IPS-18a (cell line): ENCODE results near the gene VWA8.
"Not testable (repeated sequence)": the region's sequence is repeated elsewhere in the genome, so short reads cannot be mapped to it uniquely, and the experiment has no call there.

Experiments used
- H3K27ac ChIP-seq: one replicate; pipeline ENCODE4 v1.5.1; 2013; ENCODE audit warnings: low read length
- H3K27me3 ChIP-seq: one replicate; pipeline ENCODE4 v1.6.1; 2013; ENCODE audit warnings: mild to moderate bottlenecking, low read length; ENCODE audit not compliant: control insufficient read depth, insufficient read depth
- H3K36me3 ChIP-seq: one replicate; pipeline ENCODE4 v1.6.1; 2013; ENCODE audit warnings: low read depth, low read length; ENCODE audit not compliant: control insufficient read depth
- H3K4me1 ChIP-seq: one replicate; pipeline ENCODE4 v1.6.1; 2013; ENCODE audit warnings: low read depth, low read length; ENCODE audit not compliant: control insufficient read depth
- H3K4me3 ChIP-seq: one replicate; pipeline ENCODE4 v1.5.1; 2013; ENCODE audit warnings: low read length
- H3K9ac ChIP-seq: one replicate; pipeline ENCODE4 v1.6.1; 2013; ENCODE audit warnings: mild to moderate bottlenecking, low read length, moderate library complexity
- H3K9me3 ChIP-seq: one replicate; pipeline ENCODE4 v1.6.1; 2013; ENCODE audit warnings: low read depth, low read length; ENCODE audit not compliant: control insufficient read depth

VWA8 gene

GRCh38 chr13:41895478-41895877 lies 65.4 kb downstream of the VWA8 start:
- Histone ChIP-seq H3K4me3 (no peak overlapping the region), H3K36me3 (no peaks in the 10 kb centered on the region), H3K27me3 (no peaks in the 10 kb centered on the region), H3K27ac (no peak overlapping the region), H3K9me3 (no peaks in the 10 kb centered on the region), H3K9ac (no peak overlapping the region), H3K4me1 (no peaks in the 10 kb centered on the region)

DNA sequence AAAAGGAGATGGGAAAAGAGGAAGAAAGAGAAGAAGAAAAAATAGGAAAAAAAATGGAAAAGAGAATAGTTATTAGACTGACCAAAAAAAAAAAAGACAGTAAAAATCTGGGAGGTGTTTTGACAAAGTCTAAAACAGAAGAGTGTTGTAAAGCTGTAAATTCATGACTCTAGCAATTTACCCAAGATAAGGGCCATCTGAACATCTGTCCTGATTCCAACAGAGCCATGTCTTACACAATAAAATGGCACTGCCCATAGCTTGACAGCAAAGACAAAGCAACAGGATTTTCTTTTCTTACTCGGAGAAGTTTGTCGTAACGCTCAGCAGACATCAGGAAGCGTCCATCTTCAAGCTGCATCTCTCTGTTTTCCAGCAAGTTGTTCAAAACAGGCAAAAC lies 69.8 kb downstream of the VWA8 start:
- no peaks in the 10 kb centered on the region for H3K4me1 ChIP-seq
- no peak overlapping the region for H3K4me3 ChIP-seq
- H3K27ac ChIP-seq: no peak overlapping the region
- no peaks in the 10 kb centered on the region for H3K27me3 ChIP-seq
- H3K36me3 ChIP-seq: no peaks in the 10 kb centered on the region
- no peak overlapping the region for H3K9ac ChIP-seq
- H3K9me3 ChIP-seq: no peaks in the 10 kb centered on the region

DNA sequence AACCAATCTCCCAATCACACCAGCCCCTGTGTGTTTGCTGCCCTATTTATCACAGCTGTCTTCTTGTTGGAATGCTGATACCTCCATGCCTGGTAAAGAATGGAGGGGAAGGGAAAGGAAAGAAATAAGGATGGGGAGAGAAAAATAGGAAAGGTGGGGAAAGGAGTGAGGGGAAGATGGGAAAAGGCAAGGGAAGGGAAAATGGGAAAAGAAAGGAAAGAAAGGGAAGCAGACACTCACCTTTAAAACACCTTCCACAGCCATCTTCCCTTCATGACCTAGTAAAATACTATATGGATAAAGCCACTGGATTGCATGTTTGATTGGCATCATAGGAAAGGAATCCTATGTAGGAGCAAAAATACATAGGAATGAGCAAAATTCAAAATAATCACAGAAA lies 77.8 kb downstream of the VWA8 start:
- Histone ChIP-seq H3K9ac (no peak overlapping the region), H3K27me3 (no peaks in the 10 kb centered on the region), H3K9me3 (no peaks in the 10 kb centered on the region), H3K36me3 (peaks cover 5% of the 10 kb centered on the region), H3K27ac (no peak overlapping the region), H3K4me1 (no peaks in the 10 kb centered on the region), H3K4me3 (no peak overlapping the region)

DNA sequence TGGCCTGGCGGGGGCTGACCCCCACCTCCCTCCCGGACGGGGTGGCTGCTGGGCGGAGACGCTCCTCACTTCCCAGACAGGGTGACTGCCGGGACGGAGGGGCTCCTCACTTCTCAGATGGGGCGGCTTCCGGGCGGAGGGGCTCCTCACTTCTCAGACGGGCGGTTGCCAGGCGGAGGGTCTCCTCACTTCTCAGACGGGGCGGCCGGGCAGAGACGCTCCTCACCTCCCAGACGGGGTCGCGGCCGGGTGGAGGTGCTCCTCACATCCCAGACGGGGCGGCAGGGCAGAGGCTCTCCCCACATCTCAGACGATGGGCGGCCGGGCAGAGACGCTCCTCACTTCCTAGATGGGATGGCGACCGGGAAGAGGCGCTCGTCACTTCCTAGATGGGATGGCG lies 79.0 kb downstream of the VWA8 start:
- H3K27ac ChIP-seq, H3K4me3 ChIP-seq, H3K9ac ChIP-seq, H3K9me3 ChIP-seq, H3K27me3 ChIP-seq, H3K4me1 ChIP-seq, H3K36me3 ChIP-seq: not testable (repeated sequence)

DNA sequence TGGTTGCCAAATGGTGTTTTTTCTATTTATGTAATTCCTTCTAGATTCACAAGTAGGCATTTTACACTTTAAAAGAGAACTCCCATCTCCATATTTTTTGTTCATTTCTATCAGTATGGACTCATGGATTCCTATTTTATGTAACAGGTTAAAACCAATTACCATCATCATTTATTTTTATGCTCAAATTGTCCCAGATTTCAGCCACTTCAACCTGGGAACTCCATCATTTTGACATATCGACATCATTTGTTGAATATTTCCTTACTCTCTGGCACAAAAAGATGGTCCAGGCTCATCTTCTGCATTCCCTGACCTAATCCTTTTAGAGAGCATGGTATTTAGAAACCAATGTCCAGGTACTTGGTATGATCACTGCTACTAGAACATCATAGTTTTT lies 79.9 kb downstream of the VWA8 start:
- Histone ChIP-seq H3K4me1 (no peaks in the 10 kb centered on the region), H3K9ac (no peak overlapping the region), H3K4me3 (no peak overlapping the region), H3K27me3 (no peaks in the 10 kb centered on the region), H3K36me3 (peaks cover 5% of the 10 kb centered on the region), H3K27ac (no peak overlapping the region), H3K9me3 (no peaks in the 10 kb centered on the region)

DNA sequence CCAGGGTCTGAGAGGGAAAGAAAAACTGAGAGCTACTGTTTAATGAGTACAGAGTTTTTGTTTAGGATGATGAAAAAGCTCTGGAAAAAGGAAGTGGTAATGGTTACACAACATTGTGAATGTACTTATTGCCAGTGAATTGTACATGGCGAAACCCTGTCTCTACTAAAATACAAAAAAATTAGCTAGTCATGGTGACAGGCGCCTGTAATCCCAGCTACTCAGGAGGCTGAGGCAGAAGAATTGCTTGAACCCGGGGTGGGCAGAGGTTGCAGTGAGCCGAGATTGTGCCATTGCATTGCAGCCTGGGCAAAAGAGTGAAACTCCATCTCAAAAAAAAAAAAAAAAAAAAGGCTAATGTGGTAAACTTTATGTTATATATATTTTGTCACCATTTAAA lies 96.3 kb downstream of the VWA8 start:
- Histone ChIP-seq H3K4me3 (no peak overlapping the region), H3K27ac (no peak overlapping the region), H3K4me1 (no peaks in the 10 kb centered on the region), H3K27me3 (no peaks in the 10 kb centered on the region), H3K36me3 (peaks cover 8% of the 10 kb centered on the region), H3K9me3 (no peaks in the 10 kb centered on the region), H3K9ac (no peak overlapping the region)

- H3K36me3 ChIP-seq: peaks cover 13% of the 10 kb centered on the region
- H3K9me3 ChIP-seq, H3K9ac ChIP-seq, H3K4me3 ChIP-seq, H3K4me1 ChIP-seq, H3K27me3 ChIP-seq, H3K27ac ChIP-seq: not testable (repeated sequence)
Observed at GRCh38 chr13:41862659-41863058, 98.2 kb downstream of the VWA8 start.

DNA sequence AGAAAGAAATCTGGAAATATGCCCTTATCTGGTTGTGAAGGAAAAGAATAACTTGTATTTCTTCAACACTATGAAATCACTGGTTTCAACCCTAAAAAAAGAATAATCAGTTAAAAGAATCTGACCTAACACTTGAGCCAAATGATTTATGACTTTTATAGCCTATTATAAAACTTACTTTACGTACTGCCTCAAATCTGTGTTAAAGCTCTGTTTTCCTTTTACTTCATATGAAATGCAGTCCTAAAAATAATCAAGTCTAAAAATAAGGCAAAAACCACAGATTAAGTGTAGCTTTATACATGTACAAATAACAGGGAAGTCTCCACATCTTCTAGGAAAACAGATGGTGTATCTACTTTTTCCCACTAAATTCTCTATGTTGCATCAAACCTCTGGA lies 101.3 kb downstream of the VWA8 start:
- peaks cover 9% of the 10 kb centered on the region for H3K36me3 ChIP-seq
- H3K27me3 ChIP-seq: no peaks in the 10 kb centered on the region
- H3K4me1 ChIP-seq: no peaks in the 10 kb centered on the region
- H3K27ac ChIP-seq: no peak overlapping the region
- no peak overlapping the region for H3K4me3 ChIP-seq
- H3K9ac ChIP-seq: no peak overlapping the region
- H3K9me3 ChIP-seq: no peaks in the 10 kb centered on the region

DNA sequence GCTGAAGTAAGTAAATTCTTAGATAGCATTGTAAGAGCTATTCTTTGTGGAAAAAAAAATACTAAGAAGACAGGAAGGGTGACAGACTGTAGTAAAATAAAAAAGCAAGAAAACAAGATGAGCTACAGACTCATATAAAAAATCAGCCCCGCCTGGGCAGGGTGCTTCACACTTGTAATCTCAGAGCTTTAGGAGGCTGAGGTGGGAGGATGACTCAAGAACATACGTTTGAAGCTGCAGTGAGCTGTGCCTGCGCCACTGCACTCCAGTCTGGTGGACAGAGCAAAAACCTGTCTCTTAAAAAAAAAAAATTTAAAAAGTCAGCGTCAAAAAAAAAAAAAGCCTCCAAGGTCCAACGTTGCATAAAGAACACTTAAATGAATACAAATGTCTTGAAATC lies 102.1 kb downstream of the VWA8 start:
- Histone ChIP-seq H3K9ac (no peak overlapping the region), H3K4me3 (no peak overlapping the region), H3K9me3 (no peaks in the 10 kb centered on the region), H3K27me3 (no peaks in the 10 kb centered on the region), H3K27ac (no peak overlapping the region), H3K36me3 (peaks cover 6% of the 10 kb centered on the region), H3K4me1 (no peaks in the 10 kb centered on the region)

GRCh38 chr13:41854758-41855157 lies 106.2 kb downstream of the VWA8 start:
- Histone ChIP-seq H3K27me3 (no peaks in the 10 kb centered on the region), H3K27ac (no peak overlapping the region), H3K4me3 (no peak overlapping the region), H3K9me3 (no peaks in the 10 kb centered on the region), H3K4me1 (no peaks in the 10 kb centered on the region), H3K9ac (no peak overlapping the region), H3K36me3 (peaks cover 6% of the 10 kb centered on the region)

- Histone ChIP-seq H3K27ac (no peak overlapping the region), H3K36me3 (no peaks in the 10 kb centered on the region), H3K9ac (no peak overlapping the region), H3K4me3 (no peak overlapping the region), H3K9me3 (no peaks in the 10 kb centered on the region), H3K27me3 (no peaks in the 10 kb centered on the region), H3K4me1 (no peaks in the 10 kb centered on the region)
Observed at GRCh38 chr13:41851351-41851750, 109.6 kb downstream of the VWA8 start.

GRCh38 chr13:41848435-41849255 lies 112.3 kb downstream of the VWA8 start:
- no peak overlapping the region for H3K4me3 ChIP-seq
- no peak overlapping the region for H3K9ac ChIP-seq
- H3K27me3 ChIP-seq: no peaks in the 10 kb centered on the region
- H3K36me3 ChIP-seq: no peaks in the 10 kb centered on the region
- H3K27ac ChIP-seq: no peak overlapping the region
- H3K9me3 ChIP-seq: no peaks in the 10 kb centered on the region
- H3K4me1 ChIP-seq: no peaks in the 10 kb centered on the region
